IMR-90 (cell line): Measurements from ENCODE around the gene HOXB8. TPM values are rescaled to one million over a fixed set of nuclear protein-coding genes. Genes with fewer than 3 reads are reported as not detected.

Experiments
- ATAC-seq: fragments of 200-7000 bp; cut with Tn5 transposase; 2 replicates; pipeline ENCODE4 v1.9.1; 2020; ENCODE audit warnings: low read depth, mild to moderate bottlenecking, moderate library complexity
- BruUV-seq: library from RNA; stranded (reverse); fragments of 400-500 nt; replicated peaks from 2 replicates; lab custom pipeline; 2021; lab: Mats Ljungman, UMichigan
- CTCF ChIA-PET: fragments of 300-600 bp; formaldehyde crosslinking; extraction: SDS; loops from one replicate; lab custom pipeline; 2021; ENCODE audit warnings: antibody characterized with exemption; lab: Yijun Ruan, JAX
- POLR2A ChIA-PET: fragments of 300-600 bp; sonication (Branson Sonifier 250); formaldehyde crosslinking; loops from one replicate; lab custom pipeline; 2022; ENCODE audit warnings: antibody characterized with exemption; ENCODE audit not compliant: unreplicated experiment; lab: Charles Lee
- DNase-seq: peaks from one replicate; pipeline ENCODE4 v3.0.0; 2013
- H2AFZ ChIP-seq: replicated peaks from 2 replicates; pipeline ENCODE3; 2013; ENCODE audit warnings: low read length, mild to moderate bottlenecking; ENCODE audit not compliant: poor library complexity
- H2AK5ac ChIP-seq: 2 replicates; pipeline ENCODE4 v1.6.1; 2013; ENCODE audit warnings: low read depth, low read length, inconsistent platforms
- H2AK9ac ChIP-seq: replicated peaks from 2 replicates; pipeline ENCODE3; 2013; ENCODE audit warnings: mild to moderate bottlenecking, low read depth, low read length, moderate library complexity; ENCODE audit not compliant: poor library complexity
- H2BK120ac ChIP-seq: 2 replicates; pipeline ENCODE4 v1.6.1; 2013; ENCODE audit warnings: low read depth, low read length, inconsistent platforms
- H2BK15ac ChIP-seq: 3 replicates; pipeline ENCODE4 v1.6.1; 2013; ENCODE audit warnings: low read depth, low read length, inconsistent platforms
- H2BK20ac ChIP-seq: 2 replicates; pipeline ENCODE4 v1.6.1; 2013; ENCODE audit warnings: low read depth, mild to moderate bottlenecking, inconsistent platforms, low read length, moderate library complexity
- H2BK5ac ChIP-seq: 2 replicates; pipeline ENCODE4 v1.6.1; 2013; ENCODE audit warnings: mild to moderate bottlenecking, low read depth, low read length, inconsistent platforms; ENCODE audit not compliant: poor library complexity, severe bottlenecking
- H3K14ac ChIP-seq: replicated peaks from 2 replicates; pipeline ENCODE4 v1.6.1; 2013; ENCODE audit warnings: low read depth, low read length, inconsistent platforms
- H3K18ac ChIP-seq: 2 replicates; pipeline ENCODE4 v1.6.1; 2013; ENCODE audit warnings: low read depth, low read length, control low read depth
- H3K23ac ChIP-seq: 2 replicates; pipeline ENCODE4 v1.6.1; 2013; ENCODE audit warnings: low read depth, low read length, inconsistent platforms
- H3K27ac ChIP-seq: 2 replicates; pipeline ENCODE4 v1.5.1; 2013; ENCODE audit warnings: mild to moderate bottlenecking, control low read depth, low read length; ENCODE audit not compliant: insufficient read depth
- H3K27me3 ChIP-seq: 2 replicates; pipeline ENCODE4 v1.6.1; 2013; ENCODE audit warnings: low read length; ENCODE audit not compliant: control insufficient read depth, insufficient read depth
- H3K36me3 ChIP-seq: 2 replicates; pipeline ENCODE4 v1.6.1; 2013; ENCODE audit warnings: low read length, mixed read lengths; ENCODE audit not compliant: control insufficient read depth, insufficient read depth
- H3K4ac ChIP-seq: 2 replicates; pipeline ENCODE4 v1.6.1; 2013; ENCODE audit warnings: low read depth, low read length, inconsistent platforms
- H3K4me1 ChIP-seq: 2 replicates; pipeline ENCODE4 v1.6.1; 2013; ENCODE audit warnings: low read length, mixed read lengths; ENCODE audit not compliant: control insufficient read depth, insufficient read depth
- H3K4me2 ChIP-seq: 2 replicates; pipeline ENCODE4 v1.6.1; 2013; ENCODE audit warnings: low read depth, mild to moderate bottlenecking, control low read depth, low read length, moderate library complexity
- H3K4me3 ChIP-seq: 2 replicates; pipeline ENCODE4 v1.5.1; 2013; ENCODE audit warnings: low read depth, mild to moderate bottlenecking, control low read depth, low read length, moderate library complexity; ENCODE audit not compliant: insufficient read depth
- H3K56ac ChIP-seq: 2 replicates; pipeline ENCODE4 v1.6.1; 2013; ENCODE audit warnings: low read length, inconsistent platforms; ENCODE audit not compliant: insufficient read depth; ENCODE audit errors: extremely low read depth
- H3K79me1 ChIP-seq, 2 experiments: 2 replicates each; pipeline ENCODE4 v1.6.1; 2013; ENCODE audit warnings: low read length in 2 of 2, inconsistent platforms in 1 of 2, low read depth in 1 of 2
- H3K9ac ChIP-seq: 2 replicates; pipeline ENCODE4 v1.6.1; 2013; ENCODE audit warnings: low read depth, low read length, control low read depth
- H3K9me1 ChIP-seq: 2 replicates; pipeline ENCODE4 v1.6.1; 2013; ENCODE audit warnings: low read length, inconsistent platforms; ENCODE audit not compliant: insufficient read depth
- H3K9me3 ChIP-seq: 2 replicates; pipeline ENCODE4 v1.6.1; 2013; ENCODE audit warnings: low read length; ENCODE audit not compliant: control insufficient read depth, insufficient read depth
- H4K20me1 ChIP-seq: 2 replicates; pipeline ENCODE4 v1.6.1; 2013; ENCODE audit warnings: low read length, inconsistent platforms; ENCODE audit not compliant: insufficient read depth
- H4K5ac ChIP-seq: 2 replicates; pipeline ENCODE4 v1.6.1; 2013; ENCODE audit warnings: mild to moderate bottlenecking, low read depth, low read length, control low read depth
- H4K8ac ChIP-seq, 2 experiments: 2 replicates each; pipeline ENCODE4 v1.6.1; 2013; ENCODE audit warnings: low read depth in 2 of 2, low read length in 2 of 2, control low read depth in 1 of 2, inconsistent platforms in 1 of 2
- H4K91ac ChIP-seq: 2 replicates; pipeline ENCODE4 v1.6.1; 2013; ENCODE audit warnings: low read depth, low read length, inconsistent platforms; ENCODE audit not compliant: insufficient read depth
- NFE2L2 ChIP-seq: fragments of 150-350 bp; IDR thresholded peaks from 2 replicates; pipeline ENCODE4 v1.6.1; 2016; ENCODE audit warnings: low read depth, mild to moderate bottlenecking, low read length
- POLR2A ChIP-seq: IDR thresholded peaks from 2 replicates; pipeline ENCODE4 v1.6.1; 2012; ENCODE audit warnings: mild to moderate bottlenecking, low read depth, low read length
- RFX5 ChIP-seq: IDR thresholded peaks from 2 replicates; pipeline ENCODE4 v1.8.0; 2012; ENCODE audit warnings: low read depth, mild to moderate bottlenecking, low read length, moderate library complexity
- WGBS, 2 experiments: methylation state at CpG; one replicate each; pipeline versions ENCODE4 v1.1.5 to v1.1.7; 2013; ENCODE audit warnings: missing lambda C conversion rate in 2 of 2; ENCODE audit not compliant: insufficient read length in 1 of 2; ENCODE audit errors: extremely low coverage in 2 of 2; 5-methylcytosine and 5-hydroxymethylcytosine counted together
- dilution Hi-C: fragments of 300-500 bp; cut with HindIII; formaldehyde crosslinking; loops from one replicate; pipeline ENCODE4 v1.14.3; 2018; ENCODE audit warnings: low sequenced_read_pairs; ENCODE audit not compliant: unreplicated experiment
- in situ Hi-C: fragments of 300-500 bp; cut with MboI; formaldehyde crosslinking; loops from 3 replicates; pipeline ENCODE4 v1.14.3; 2019; ENCODE audit warnings: low sequenced_read_pairs, inconsistent platforms, mixed read lengths
- intact Hi-C: fragments of 100-400 bp; cut with micrococcal nuclease; formaldehyde crosslinking; loops from 2 replicates; pipeline ENCODE4 v1.10.0; 2022
- polyA plus RNA-seq, 3 experiments: library from polyadenylated mRNA; depleted of rRNA; stranded (reverse); fragments of >200 nt; gene quantifications; 2 replicates each; pipeline ENCODE4 v1.2.3, GENCODE V29; 2012; ENCODE audit warnings: low replicate concordance in 1 of 3
- total RNA-seq: library from RNA; depleted of rRNA; stranded (reverse); fragments of >200 nt; gene quantifications from 2 replicates; pipeline ENCODE4 v1.2.3, GENCODE V29; 2012

Gene HOXB8
- total and polyA plus RNA-seq, 2 of the 4 experiments (the other 2 are of a cell fraction) = 0.54 to 5.3 TPM

DNA sequence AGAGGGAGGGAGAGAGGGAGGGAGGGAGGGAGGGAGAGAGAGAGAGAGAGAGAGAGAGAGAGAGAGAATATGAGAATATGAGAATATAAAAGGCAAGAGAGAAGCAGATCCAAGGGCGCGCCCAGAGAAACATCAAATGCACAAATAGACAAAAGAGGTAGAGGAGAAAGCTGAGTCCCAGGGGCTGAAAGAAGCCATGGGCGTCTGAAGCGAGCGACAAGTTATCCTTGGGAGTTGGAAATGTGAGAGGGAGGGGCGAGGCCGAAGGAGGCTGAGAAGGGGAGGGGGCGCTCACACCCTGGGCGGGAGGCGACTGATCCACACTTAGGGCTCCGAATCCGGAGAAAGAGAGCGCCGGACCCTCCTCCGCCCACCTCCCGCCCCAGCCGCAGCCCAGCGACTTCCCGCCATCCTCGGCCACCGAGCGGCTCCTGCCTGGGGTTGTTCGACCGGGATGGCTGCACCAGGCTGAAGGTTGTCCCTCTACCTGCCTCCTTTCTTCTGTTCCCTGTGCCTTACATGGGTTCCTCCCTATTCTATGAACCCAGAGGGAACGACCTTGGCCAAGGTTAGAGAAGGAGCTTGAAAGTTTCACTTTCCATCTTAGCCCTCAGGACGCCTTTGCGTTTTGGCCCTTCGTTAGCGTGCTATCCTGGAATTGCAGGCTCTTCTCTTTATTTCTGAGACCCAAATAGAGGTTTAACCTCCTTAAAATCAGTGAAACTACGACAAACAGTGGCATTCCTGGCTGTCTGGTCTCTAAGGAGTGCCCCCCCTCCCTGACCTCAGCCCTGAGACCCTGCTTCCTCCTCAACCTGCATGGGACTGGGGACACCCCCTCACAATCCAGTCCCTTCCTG, 32.2 kb upstream of the HOXB8 start:
- Histone ChIP-seq H3K27ac (no peak overlapping the region), H2BK15ac (no peak overlapping the region), H3K4ac (no peak overlapping the region), H4K20me1 (no peaks in the 10 kb centered on the region), H2AK9ac (peak overlapping the region; percentile 57), H3K9me1 (no peaks in the 10 kb centered on the region), H2BK120ac (no peak overlapping the region), H3K9me3 (no peaks in the 10 kb centered on the region; the same call in 1 of the 2 replicates), H4K5ac (no peak overlapping the region), H3K56ac (no peak overlapping the region), H4K8ac (no peak overlapping the region), H3K4me1 (no peaks in the 10 kb centered on the region), H3K27me3 (peaks cover 63% of the 10 kb centered on the region), H2BK5ac (no peak overlapping the region), H3K4me3 (peak overlapping the region; percentile 44), H3K36me3 (no peaks in the 10 kb centered on the region), H2AFZ (peak overlapping the region; percentile 79), H3K9ac (no peak overlapping the region), H2BK20ac (no peak overlapping the region), H2AK5ac (no peak overlapping the region), H3K4me2 (peak overlapping the region; percentile 86), H3K79me1 (no peaks in the 10 kb centered on the region), H3K18ac (no peak overlapping the region), H3K14ac (no peak overlapping the region; the same call in 1 of the 2 replicates), H4K91ac (no peak overlapping the region), H3K23ac (no peak overlapping the region; the same call in 1 of the 2 replicates)
- POLR2A ChIA-PET = no interaction called here
- no peak for DNase-seq
- intact Hi-C loops = no loop called here
- no peak for TF ChIP-seq NFE2L2
- TF ChIP-seq RFX5 = no peak
- no peak for TF ChIP-seq POLR2A
- WGBS, 2 experiments = 2% methylated on average over 17 of the region's 30 CpGs; no CpG with 5 or more reads in 1 of the 2 experiments
- BruUV-seq = no TSS peak
- dilution Hi-C loops = no loop called here
- CTCF ChIA-PET = interaction anchor here (0.6 kb wide), 1 partner anchor 311 kb away, joined by 4 read pairs; no protein-coding TSS in a partner anchor
- peak; percentile 42 for ATAC-seq
- in situ Hi-C loops = loop anchor here (10.0 kb wide), 1 partner anchor 57 kb away; no protein-coding TSS in a partner anchor
